Right lobe of liver (tissue), 6 donors: ENCODE data around the gene PRMT2. TPM values are rescaled to one million over a fixed set of nuclear protein-coding genes. Genes with fewer than 3 reads are reported as not detected.
A peak's percentile ranks its signal among the peaks of the same experiment; 100 is the strongest.
"Not testable (repeated sequence)": the region's sequence is repeated elsewhere in the genome, so short reads cannot be mapped to it uniquely, and the experiment has no call there.

ENCODE experiments used
- ATAC-seq, 4 donors: fragments of 200-7000 bp; cut with Tn5 transposase; one replicate each; pipeline ENCODE4 v1.9.1; 2020; ENCODE audit warnings: mild to moderate bottlenecking in 4 of 4, moderate library complexity in 4 of 4
- DNase-seq, 3 donors: peaks; one replicate each; pipeline ENCODE4 v3.0.0-alpha.2; 2020
- H3K27ac ChIP-seq, 3 donors: fragments of 200-600 bp; one replicate each; pipeline ENCODE4 v1.8.0; 2022
- H3K27me3 ChIP-seq, 2 donors: fragments of 200-600 bp; one replicate each; pipeline ENCODE4 v1.8.0; 2022
- H3K36me3 ChIP-seq, 4 donors: fragments of 200-600 bp; sonication (generic) in 1 of 4; one replicate each; pipeline versions ENCODE4 v1.5.1 to v1.8.0; 2017 to 2022; ENCODE audit warnings: control low read depth in 1 of 4
- H3K4me1 ChIP-seq, 4 donors: fragments of 200-600 bp; sonication (generic) in 1 of 4; one replicate each; pipeline versions ENCODE4 v1.5.1 to v1.8.0; 2017 to 2022; ENCODE audit warnings: control low read depth in 1 of 4
- H3K4me3 ChIP-seq, 3 donors: fragments of 200-600 bp; one replicate each; pipeline ENCODE4 v1.8.0; 2022
- H3K9me3 ChIP-seq, 4 donors: fragments of 200-600 bp; sonication (generic) in 1 of 4; one replicate each; pipeline versions ENCODE4 v1.5.1 to v1.8.0; 2017 to 2022; ENCODE audit warnings: control low read depth in 1 of 4
- POLR2A ChIP-seq: fragments of 450-650 bp; IDR thresholded peaks from one replicate; pipeline ENCODE4 v1.6.1; 2017; ENCODE audit warnings: antibody characterized with exemption, mild to moderate bottlenecking
- WGBS: methylation state at CpG from one replicate; pipeline ENCODE4 v1.1.6; 2018; ENCODE audit warnings: low coverage, low lambda C conversion rate; ENCODE audit not compliant: insufficient coverage; ENCODE audit errors: missing lambda C conversion rate; 5-methylcytosine and 5-hydroxymethylcytosine counted together
- intact Hi-C, 2 donors: fragments of 100-400 bp; cut with DNase I; formaldehyde crosslinking; loops; one replicate each; pipeline versions ENCODE4 v1.11.2 to v1.14.1; 2022
- total RNA-seq, 6 experiments: library from RNA; depleted of rRNA in 2 of 6; stranded (reverse); fragments of >200 nt in 2 of 6; fragmentation: NEBNext Ultra II Directional in 3 of 6; extraction: Animal tissue kit (Norgen Biotek cat#: 25700) in 3 of 6; gene quantifications; one replicate each; pipeline versions ENCODE4 v1.1.0 to v1.2.4, GENCODE V29; 2016 to 2023
- TF ChIP-seq, protein P1 (sequence below), 4 donors: fragments of 200-600 bp in 3 of 4; fragments of 450-650 bp in 1 of 4; IDR thresholded peaks; one replicate each; pipeline versions ENCODE4 v1.5.1 to v1.8.0; 2016 to 2022; ENCODE audit warnings: antibody characterized with exemption in 4 of 4, mild to moderate bottlenecking in 2 of 4
- donor health status: DM: no; HTN: yes; CAD: no.
- donor health status: DM: no; HTN: no; CAD: no.
- donor health status: DM: no; HTN: no; CAD: no.
- donor health status: DM: no; HTN: yes; CAD: no.
- donor health status: DM: no; HTN: yes; CAD: no.

Gene PRMT2
- total RNA-seq, 6 experiments from 2014 or later, result 12.4 to 28.0 (median 19.6) TPM

DNA sequence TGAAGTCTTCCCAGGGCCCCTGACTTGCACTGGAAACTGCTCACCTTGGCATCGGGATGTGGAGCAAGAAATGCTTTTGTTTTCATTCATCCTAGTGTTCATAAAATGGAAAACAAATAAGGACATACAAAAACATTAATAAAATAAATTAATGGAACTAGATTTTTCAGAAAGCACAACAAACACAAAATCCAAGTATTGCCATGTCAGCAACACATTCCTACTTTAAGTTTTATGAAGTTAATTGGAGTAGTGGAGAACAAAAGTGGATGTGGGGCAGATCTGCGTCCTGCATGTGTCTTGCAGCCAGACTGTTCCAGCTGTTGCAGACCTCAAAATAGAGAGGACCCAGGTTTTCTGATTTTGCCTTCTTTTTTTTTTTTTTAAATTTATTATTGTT is 32.9 kb downstream of the PRMT2 start:
- ATAC-seq (no peak), DNase-seq (no peak)
- no peak for TF ChIP-seq POLR2A
- TF ChIP-seq, protein P1, sequence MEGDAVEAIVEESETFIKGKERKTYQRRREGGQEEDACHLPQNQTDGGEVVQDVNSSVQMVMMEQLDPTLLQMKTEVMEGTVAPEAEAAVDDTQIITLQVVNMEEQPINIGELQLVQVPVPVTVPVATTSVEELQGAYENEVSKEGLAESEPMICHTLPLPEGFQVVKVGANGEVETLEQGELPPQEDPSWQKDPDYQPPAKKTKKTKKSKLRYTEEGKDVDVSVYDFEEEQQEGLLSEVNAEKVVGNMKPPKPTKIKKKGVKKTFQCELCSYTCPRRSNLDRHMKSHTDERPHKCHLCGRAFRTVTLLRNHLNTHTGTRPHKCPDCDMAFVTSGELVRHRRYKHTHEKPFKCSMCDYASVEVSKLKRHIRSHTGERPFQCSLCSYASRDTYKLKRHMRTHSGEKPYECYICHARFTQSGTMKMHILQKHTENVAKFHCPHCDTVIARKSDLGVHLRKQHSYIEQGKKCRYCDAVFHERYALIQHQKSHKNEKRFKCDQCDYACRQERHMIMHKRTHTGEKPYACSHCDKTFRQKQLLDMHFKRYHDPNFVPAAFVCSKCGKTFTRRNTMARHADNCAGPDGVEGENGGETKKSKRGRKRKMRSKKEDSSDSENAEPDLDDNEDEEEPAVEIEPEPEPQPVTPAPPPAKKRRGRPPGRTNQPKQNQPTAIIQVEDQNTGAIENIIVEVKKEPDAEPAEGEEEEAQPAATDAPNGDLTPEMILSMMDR (IDR thresholded peaks at IDR 0.05), result no peak
- no peak overlapping the region for H3K27ac ChIP-seq
- peaks cover 0 to 12% of the 10 kb centered on the region in 2 donors for H3K27me3 ChIP-seq
- H3K4me1 ChIP-seq, result peaks cover 0 to 9% (median 0%) of the 10 kb centered on the region in 4 donors
- no peaks in the 10 kb centered on the region for H3K9me3 ChIP-seq
- 64% methylated on average over 2 of the region's 2 CpGs for WGBS
- no peaks in the 10 kb centered on the region for H3K36me3 ChIP-seq
- H3K4me3 ChIP-seq, result no peak overlapping the region
- intact Hi-C loops, result no loop called here

- DNase-seq, H3K4me1 ChIP-seq, H3K4me3 ChIP-seq, H3K9me3 ChIP-seq, intact Hi-C loops, H3K27ac ChIP-seq, ATAC-seq, H3K36me3 ChIP-seq: not testable (repeated sequence)
- WGBS, result 69% methylated on average over 2 of the region's 5 CpGs
- H3K27me3 ChIP-seq, result peaks cover 0 to 12% of the 10 kb centered on the region in 2 donors
These were observed 33.4 kb downstream of the PRMT2 start for GRCh38 chr21:46668904-46669303.

DNA sequence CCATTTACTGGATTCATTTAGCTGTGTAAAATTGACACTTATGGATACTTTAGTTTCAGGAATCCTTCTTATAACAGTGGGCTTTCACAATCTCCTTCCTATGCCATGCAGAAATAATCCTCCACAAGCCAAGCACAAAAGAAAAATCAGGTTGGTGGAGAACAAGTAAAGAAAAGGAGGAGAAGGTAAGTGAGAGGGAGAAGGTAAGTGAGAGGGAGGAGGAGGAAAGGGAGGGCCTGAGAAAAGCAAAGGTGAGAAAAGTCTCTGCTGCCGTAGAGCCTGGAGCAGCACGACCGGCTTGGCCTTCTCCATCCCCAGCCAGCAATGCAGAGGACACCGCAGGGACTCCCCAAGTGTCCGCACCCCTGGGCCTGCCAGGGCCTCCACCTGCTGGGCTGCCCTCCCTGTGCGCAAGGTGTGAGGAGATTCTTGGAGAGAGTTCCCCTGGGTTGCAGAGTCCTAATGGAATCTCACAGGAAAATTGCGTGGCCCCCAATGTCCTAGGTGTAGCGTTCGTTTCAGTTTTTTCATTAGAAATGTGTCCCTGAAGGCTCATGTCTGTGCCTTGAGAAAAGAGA is 39.0 kb downstream of the PRMT2 start:
- H3K4me3 ChIP-seq, result no peak overlapping the region
- intact Hi-C loops, result no loop called here
- no peak for DNase-seq
- no peak overlapping the region for H3K27ac ChIP-seq
- WGBS, result 81% methylated on average over 7 of the region's 9 CpGs
- no peaks in the 10 kb centered on the region for H3K27me3 ChIP-seq
- no peak for ATAC-seq
- no peaks in the 10 kb centered on the region for H3K9me3 ChIP-seq
- no peaks in the 10 kb centered on the region for H3K4me1 ChIP-seq
- H3K36me3 ChIP-seq, result no peaks in the 10 kb centered on the region
- no peak for TF ChIP-seq POLR2A
- TF ChIP-seq, protein P1 (IDR thresholded peaks at IDR 0.05), result no peak

DNA sequence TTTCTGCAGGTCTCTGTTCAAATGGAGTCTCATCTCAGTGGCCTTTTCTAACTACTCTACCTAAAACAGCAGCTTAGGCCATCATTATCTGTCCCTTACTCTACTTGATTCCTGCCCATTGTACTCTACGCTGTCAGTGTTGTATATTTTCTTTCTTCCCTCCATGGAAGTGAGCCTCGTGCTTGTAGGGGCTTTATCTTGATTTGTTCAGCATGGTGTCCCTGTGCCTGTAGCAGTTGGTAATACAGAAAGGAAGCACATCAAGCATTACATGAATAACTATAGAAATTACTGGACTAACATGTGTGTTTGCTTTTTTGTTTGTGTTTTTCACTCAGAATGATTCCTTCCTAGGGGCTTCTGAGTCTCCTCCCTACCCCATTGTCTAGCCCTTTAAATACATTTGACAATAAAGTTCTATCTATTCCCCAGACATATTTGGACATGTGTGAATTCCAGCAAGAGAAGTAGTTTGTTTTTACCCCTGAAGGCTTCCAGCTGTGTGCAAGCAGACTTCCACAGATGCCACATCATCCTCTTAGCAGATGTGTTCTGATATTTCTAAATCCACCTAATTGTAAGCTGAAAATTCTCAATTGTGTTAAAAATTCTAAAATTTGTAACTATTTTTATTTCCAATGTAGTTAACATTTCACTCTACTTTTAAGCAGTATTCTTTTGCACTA is 40.3 kb downstream of the PRMT2 start:
- DNase-seq (no peak), ATAC-seq (no peak)
- 62% methylated on average over 2 of the region's 2 CpGs for WGBS
- H3K9me3 ChIP-seq, result no peaks in the 10 kb centered on the region
- no peaks in the 10 kb centered on the region for H3K27me3 ChIP-seq
- H3K36me3 ChIP-seq, result no peaks in the 10 kb centered on the region
- no peak overlapping the region for H3K4me3 ChIP-seq
- no peak overlapping the region for H3K27ac ChIP-seq
- intact Hi-C loops, result no loop called here
- H3K4me1 ChIP-seq, result no peaks in the 10 kb centered on the region
- TF ChIP-seq POLR2A, result no peak

DNA sequence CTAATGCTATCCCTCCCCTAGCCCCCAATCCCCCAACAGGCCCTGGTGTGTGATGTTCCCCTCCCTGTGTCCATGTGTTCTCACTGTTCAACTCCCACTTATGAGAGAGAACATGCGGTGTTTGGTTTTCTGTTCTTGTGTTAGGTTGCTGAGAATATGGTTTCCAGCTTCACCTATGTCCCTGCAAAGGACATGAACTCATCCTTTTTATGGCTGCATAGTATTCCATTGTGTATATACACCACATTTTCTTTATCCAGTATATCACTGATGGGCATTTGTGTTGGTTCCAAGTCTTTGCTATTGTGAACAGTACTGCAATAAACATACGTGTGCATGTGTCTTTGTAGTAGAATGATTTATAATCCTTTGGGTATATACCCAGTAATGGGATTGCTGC is 41.1 kb downstream of the PRMT2 start:
- ATAC-seq, H3K9me3 ChIP-seq, H3K4me1 ChIP-seq, DNase-seq, intact Hi-C loops, H3K4me3 ChIP-seq, H3K36me3 ChIP-seq, H3K27ac ChIP-seq, H3K27me3 ChIP-seq: not testable (repeated sequence)
- WGBS, result 82% methylated on average over 2 of the region's 2 CpGs

GRCh38 chr21:46681593-46681992 is 46.1 kb downstream of the PRMT2 start:
- ATAC-seq, H3K27me3 ChIP-seq, H3K4me1 ChIP-seq, H3K27ac ChIP-seq, H3K9me3 ChIP-seq, DNase-seq, H3K36me3 ChIP-seq, intact Hi-C loops, H3K4me3 ChIP-seq: not testable (repeated sequence)
- 60% methylated on average over 5 of the region's 5 CpGs for WGBS

- H3K9me3 ChIP-seq, H3K4me3 ChIP-seq, H3K36me3 ChIP-seq, intact Hi-C loops, ATAC-seq, DNase-seq, H3K4me1 ChIP-seq, H3K27ac ChIP-seq, H3K27me3 ChIP-seq: not testable (repeated sequence)
- 89% methylated on average over 30 of the region's 81 CpGs for WGBS
These were observed 63.2 kb downstream of the PRMT2 start for GRCh38 chr21:46698652-46699051.

DNA sequence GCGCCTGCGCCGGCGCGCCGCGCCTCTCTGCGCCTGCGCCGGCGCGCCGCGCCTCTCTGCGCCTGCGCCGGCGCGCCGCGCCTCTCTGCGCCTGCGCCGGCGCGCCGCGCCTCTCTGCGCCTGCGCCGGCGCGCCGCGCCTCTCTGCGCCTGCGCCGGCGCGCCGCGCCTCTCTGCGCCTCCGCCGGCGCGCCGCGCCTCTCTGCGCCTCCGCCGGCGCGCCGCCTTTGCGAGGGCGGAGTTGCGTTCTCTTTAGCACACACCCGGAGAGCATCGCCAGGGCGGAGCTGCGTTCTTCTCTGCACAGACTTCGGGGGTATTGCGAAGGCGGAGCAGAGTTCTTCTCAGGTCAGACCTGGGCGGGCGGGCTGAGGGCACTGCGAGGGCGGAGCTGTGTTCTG is 63.6 kb downstream of the PRMT2 start:
- DNase-seq, intact Hi-C loops, H3K4me3 ChIP-seq, H3K9me3 ChIP-seq, H3K27me3 ChIP-seq, H3K27ac ChIP-seq, H3K4me1 ChIP-seq, H3K36me3 ChIP-seq: not testable (repeated sequence)
- 90% methylated on average over 45 of the region's 69 CpGs for WGBS
- ATAC-seq, result peak in 1 of 4 donors; percentile 46
